Fibroblast of villous mesenchyme (primary cell): ENCODE results near the gene CASP6. TPM values are rescaled to one million over a fixed set of nuclear protein-coding genes. Genes with fewer than 3 reads are reported as not detected.

Source experiments
- DNase-seq: peaks from one replicate; pipeline ENCODE4 v3.0.0-alpha.2; 2010; ENCODE audit warnings: low read depth
- H3K4me3 ChIP-seq: 2 replicates; pipeline ENCODE4 v1.5.1; 2011; ENCODE audit warnings: low read depth, mild to moderate bottlenecking, low read length
- CTCF ChIP-seq: IDR thresholded peaks from 2 replicates; pipeline ENCODE4 v1.5.1; 2012; ENCODE audit warnings: low read depth, mild to moderate bottlenecking, low read length; ENCODE audit not compliant: insufficient read depth
- small RNA-seq: library from RNA; depleted of rRNA; stranded (forward); fragments of <200 nt; gene quantifications from one replicate; pipeline ENCODE3, GENCODE V24; 2012
- total RNA-seq: library from RNA; depleted of rRNA; stranded (reverse); fragments of >200 nt; gene quantifications from 2 replicates; pipeline ENCODE4 v1.2.3, GENCODE V29; 2012

CASP6 gene
- total RNA-seq, 1 donor = 26.3 TPM

GRCh38 chr4:109640644-109641043 is 62.6 kb downstream of the CASP6 start:
- DNase-seq = no peak
- no peak overlapping the region for H3K4me3 ChIP-seq
- no peak for TF ChIP-seq CTCF

Small RNAs within 50 kb of the gene (small RNA-seq; reads per million reads assigned to genes)
- not detected for gene HIGD1AP14

Other genes with a start within 250 kb of the CASP6 start
- gene MCUB, start 143.2 kb downstream of the CASP6 start, total RNA-seq = 8.2 and 10.0 TPM in 2 replicates
- 11.7 and 14.2 TPM in 2 replicates for gene PLA2G12A, start 26.6 kb upstream of the CASP6 start, total RNA-seq
- 17.3 and 18.4 TPM in 2 replicates for gene CFI, start 98.6 kb upstream of the CASP6 start, total RNA-seq
- 4.5 and 5.2 TPM in 2 replicates for gene GAR1, start 112.3 kb upstream of the CASP6 start, total RNA-seq
- gene RRH, start 124.5 kb upstream of the CASP6 start, total RNA-seq = 0.32 TPM in 1 of 2 replicates, not detected in the other
- gene LRIT3, start 144.7 kb upstream of the CASP6 start, total RNA-seq = under 0.01 TPM in 1 of 2 replicates, not detected in the other
- gene EGF, start 209.4 kb upstream of the CASP6 start, total RNA-seq = 1.9 and 6.5 TPM in 2 replicates